IPS-15b (cell line): ENCODE results near the gene LRP1B.

Experiments used
- H3K27me3 ChIP-seq: one replicate; pipeline ENCODE4 v1.6.1; 2013; ENCODE audit warnings: low read length; ENCODE audit not compliant: control insufficient read depth, insufficient read depth
- H3K36me3 ChIP-seq: one replicate; pipeline ENCODE4 v1.6.1; 2013; ENCODE audit warnings: low read length; ENCODE audit not compliant: control insufficient read depth, insufficient read depth
- H3K4me1 ChIP-seq: one replicate; pipeline ENCODE4 v1.6.1; 2013; ENCODE audit warnings: mild to moderate bottlenecking, low read length; ENCODE audit not compliant: control insufficient read depth, insufficient read depth
- H3K4me3 ChIP-seq: one replicate; pipeline ENCODE4 v1.5.1; 2013; ENCODE audit warnings: low read depth, low read length
- H3K9ac ChIP-seq: one replicate; pipeline ENCODE4 v1.6.1; 2013; ENCODE audit warnings: low read depth, mild to moderate bottlenecking, low read length
- H3K9me3 ChIP-seq: one replicate; pipeline ENCODE4 v1.6.1; 2013; ENCODE audit warnings: mild to moderate bottlenecking, low read length; ENCODE audit not compliant: control insufficient read depth, insufficient read depth

LRP1B gene

GRCh38 chr2:140597836-140598235, 1533.0 kb downstream of the LRP1B start:
- Histone ChIP-seq H3K9me3 (no peaks in the 10 kb centered on the region), H3K4me1 (no peaks in the 10 kb centered on the region), H3K27me3 (no peaks in the 10 kb centered on the region), H3K36me3 (no peaks in the 10 kb centered on the region), H3K9ac (no peak overlapping the region), H3K4me3 (no peak overlapping the region)

- no peak overlapping the region for H3K9ac ChIP-seq
- no peaks in the 10 kb centered on the region for H3K9me3 ChIP-seq
- no peaks in the 10 kb centered on the region for H3K36me3 ChIP-seq
These were observed 1533.6 kb downstream of the LRP1B start for GRCh38 chr2:140597205-140597604.

GRCh38 chr2:140596447-140596846, 1534.4 kb downstream of the LRP1B start:
- H3K27me3 ChIP-seq = no peaks in the 10 kb centered on the region
- no peaks in the 10 kb centered on the region for H3K4me1 ChIP-seq
- H3K36me3 ChIP-seq = no peaks in the 10 kb centered on the region
- no peak overlapping the region for H3K9ac ChIP-seq
- H3K9me3 ChIP-seq = no peaks in the 10 kb centered on the region
- H3K4me3 ChIP-seq = no peak overlapping the region

More at GRCh38 chr2:140597205-140597604, 1533.6 kb downstream of the LRP1B start:
- H3K4me3 ChIP-seq = no peak overlapping the region
- H3K27me3 ChIP-seq = no peaks in the 10 kb centered on the region
- no peaks in the 10 kb centered on the region for H3K4me1 ChIP-seq

GRCh38 chr2:140595107-140595506, 1535.7 kb downstream of the LRP1B start:
- Histone ChIP-seq H3K4me3 (no peak overlapping the region), H3K9ac (no peak overlapping the region), H3K36me3 (no peaks in the 10 kb centered on the region), H3K4me1 (no peaks in the 10 kb centered on the region), H3K27me3 (no peaks in the 10 kb centered on the region), H3K9me3 (no peaks in the 10 kb centered on the region)

GRCh38 chr2:140593132-140593531, 1537.7 kb downstream of the LRP1B start:
- Histone ChIP-seq H3K9ac (no peak overlapping the region), H3K27me3 (no peaks in the 10 kb centered on the region), H3K36me3 (no peaks in the 10 kb centered on the region), H3K9me3 (no peaks in the 10 kb centered on the region), H3K4me1 (no peaks in the 10 kb centered on the region), H3K4me3 (no peak overlapping the region)

GRCh38 chr2:140589696-140590095, 1541.1 kb downstream of the LRP1B start:
- no peak overlapping the region for H3K9ac ChIP-seq
- no peaks in the 10 kb centered on the region for H3K36me3 ChIP-seq
- H3K4me3 ChIP-seq = no peak overlapping the region
- no peaks in the 10 kb centered on the region for H3K27me3 ChIP-seq
- no peaks in the 10 kb centered on the region for H3K4me1 ChIP-seq
- H3K9me3 ChIP-seq = no peaks in the 10 kb centered on the region

- Histone ChIP-seq H3K4me1 (no peaks in the 10 kb centered on the region), H3K9me3 (no peaks in the 10 kb centered on the region), H3K27me3 (no peaks in the 10 kb centered on the region), H3K4me3 (no peak overlapping the region), H3K9ac (no peak overlapping the region), H3K36me3 (no peaks in the 10 kb centered on the region)
These were observed 1541.5 kb downstream of the LRP1B start for GRCh38 chr2:140589273-140589672.

- Histone ChIP-seq H3K36me3 (no peaks in the 10 kb centered on the region), H3K9ac (no peak overlapping the region), H3K27me3 (no peaks in the 10 kb centered on the region), H3K4me3 (no peak overlapping the region), H3K4me1 (no peaks in the 10 kb centered on the region), H3K9me3 (no peaks in the 10 kb centered on the region)
These were observed 1544.4 kb downstream of the LRP1B start for GRCh38 chr2:140586379-140586778.

GRCh38 chr2:140585016-140585415, 1545.8 kb downstream of the LRP1B start:
- Histone ChIP-seq H3K4me3 (no peak overlapping the region), H3K27me3 (no peaks in the 10 kb centered on the region), H3K9ac (no peak overlapping the region), H3K36me3 (no peaks in the 10 kb centered on the region), H3K9me3 (no peaks in the 10 kb centered on the region), H3K4me1 (no peaks in the 10 kb centered on the region)

GRCh38 chr2:140584471-140584870, 1546.3 kb downstream of the LRP1B start:
- H3K4me1 ChIP-seq = no peaks in the 10 kb centered on the region
- no peaks in the 10 kb centered on the region for H3K9me3 ChIP-seq
- H3K4me3 ChIP-seq = no peak overlapping the region
- no peaks in the 10 kb centered on the region for H3K36me3 ChIP-seq
- no peaks in the 10 kb centered on the region for H3K27me3 ChIP-seq
- H3K9ac ChIP-seq = no peak overlapping the region

GRCh38 chr2:140580532-140581151, 1550.2 kb downstream of the LRP1B start:
- Histone ChIP-seq H3K9me3 (no peaks in the 10 kb centered on the region), H3K36me3 (no peaks in the 10 kb centered on the region), H3K4me3 (no peak overlapping the region), H3K4me1 (no peaks in the 10 kb centered on the region), H3K9ac (no peak overlapping the region), H3K27me3 (no peaks in the 10 kb centered on the region)

- H3K27me3 ChIP-seq = no peaks in the 10 kb centered on the region
- H3K36me3 ChIP-seq = no peaks in the 10 kb centered on the region
- no peaks in the 10 kb centered on the region for H3K4me1 ChIP-seq
- H3K9me3 ChIP-seq = no peaks in the 10 kb centered on the region
- H3K9ac ChIP-seq = no peak overlapping the region
- H3K4me3 ChIP-seq = no peak overlapping the region
These were observed 1553.4 kb downstream of the LRP1B start for GRCh38 chr2:140577453-140577852.
